OCI-LY1 (cell line): ENCODE results near the gene NTNG1.

Experiments used
- EZH2 ChIP-seq: fragments of 200-600 bp; sonication (generic), shearing (Covaris generic); IDR thresholded peaks from 2 replicates; pipeline ENCODE4 v1.8.0; 2017; ENCODE audit warnings: borderline replicate concordance, mixed run types, mild to moderate bottlenecking, antibody characterized with exemption, low read length, moderate library complexity, mixed read lengths
- TF ChIP-seq, protein P1 (sequence below): fragments of 200-600 bp; sonication (generic), shearing (Covaris generic); IDR thresholded peaks from 2 replicates; pipeline ENCODE4 v1.5.1; 2017; ENCODE audit warnings: mild to moderate bottlenecking, antibody characterized with exemption, low read length, moderate library complexity, mixed read lengths

DNA sequence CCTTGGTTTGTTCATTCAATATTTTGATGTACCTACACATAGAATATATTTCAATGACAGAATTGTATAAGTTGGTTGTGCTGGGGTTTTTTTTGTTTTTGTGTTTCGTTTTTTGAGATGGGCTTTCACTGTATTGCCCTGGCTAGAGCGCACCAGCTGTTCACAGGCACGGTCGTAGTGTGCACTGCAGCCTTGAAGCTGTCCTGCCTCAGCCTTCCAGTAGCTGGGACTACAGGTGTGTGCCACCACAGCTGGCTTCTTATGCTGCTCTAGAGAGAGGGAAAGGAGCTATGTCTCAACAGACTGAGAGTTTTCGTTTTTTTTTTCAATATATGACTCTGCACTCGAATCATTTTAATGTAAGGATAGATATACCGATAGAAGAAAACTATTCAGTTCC is 102.6 kb downstream of the NTNG1 start:
- TF ChIP-seq, protein P1, sequence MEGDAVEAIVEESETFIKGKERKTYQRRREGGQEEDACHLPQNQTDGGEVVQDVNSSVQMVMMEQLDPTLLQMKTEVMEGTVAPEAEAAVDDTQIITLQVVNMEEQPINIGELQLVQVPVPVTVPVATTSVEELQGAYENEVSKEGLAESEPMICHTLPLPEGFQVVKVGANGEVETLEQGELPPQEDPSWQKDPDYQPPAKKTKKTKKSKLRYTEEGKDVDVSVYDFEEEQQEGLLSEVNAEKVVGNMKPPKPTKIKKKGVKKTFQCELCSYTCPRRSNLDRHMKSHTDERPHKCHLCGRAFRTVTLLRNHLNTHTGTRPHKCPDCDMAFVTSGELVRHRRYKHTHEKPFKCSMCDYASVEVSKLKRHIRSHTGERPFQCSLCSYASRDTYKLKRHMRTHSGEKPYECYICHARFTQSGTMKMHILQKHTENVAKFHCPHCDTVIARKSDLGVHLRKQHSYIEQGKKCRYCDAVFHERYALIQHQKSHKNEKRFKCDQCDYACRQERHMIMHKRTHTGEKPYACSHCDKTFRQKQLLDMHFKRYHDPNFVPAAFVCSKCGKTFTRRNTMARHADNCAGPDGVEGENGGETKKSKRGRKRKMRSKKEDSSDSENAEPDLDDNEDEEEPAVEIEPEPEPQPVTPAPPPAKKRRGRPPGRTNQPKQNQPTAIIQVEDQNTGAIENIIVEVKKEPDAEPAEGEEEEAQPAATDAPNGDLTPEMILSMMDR = no peak
- TF ChIP-seq EZH2 = no peak
